Measurements from ENCODE around the gene RPP14.
A peak's percentile ranks its signal among the peaks of the same experiment; 100 is the strongest.

The RPP14 gene

DNA sequence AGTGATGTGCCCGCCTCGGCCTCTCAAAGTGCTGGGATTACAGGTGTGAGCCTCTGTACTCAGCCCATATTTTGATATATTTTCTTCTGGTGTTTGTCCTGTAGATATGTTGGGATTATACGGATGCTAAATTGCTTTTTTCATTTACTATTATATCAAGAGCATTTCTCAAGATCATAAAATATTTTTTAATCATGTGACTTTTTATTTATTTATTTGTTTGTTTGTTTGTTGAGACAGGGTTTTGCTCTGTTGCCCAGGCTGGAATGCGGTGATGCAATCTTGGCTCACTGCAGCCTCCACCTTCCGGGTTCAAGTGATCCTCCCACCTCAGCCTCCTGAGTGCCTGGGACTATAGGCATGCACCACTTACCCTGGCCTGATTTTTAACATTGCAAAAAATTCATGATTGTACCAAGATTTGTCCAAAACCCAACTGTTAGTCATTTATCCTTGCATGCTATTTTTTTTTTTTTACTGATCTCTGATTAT is 23.9 kb downstream of the RPP14 start:
- no peak for DNase-seq (ENCODE audit: low read depth)
- H3K4me3 ChIP-seq (ENCODE audit: low read depth, low read length), result no peak overlapping the region
- TF ChIP-seq, protein P1, sequence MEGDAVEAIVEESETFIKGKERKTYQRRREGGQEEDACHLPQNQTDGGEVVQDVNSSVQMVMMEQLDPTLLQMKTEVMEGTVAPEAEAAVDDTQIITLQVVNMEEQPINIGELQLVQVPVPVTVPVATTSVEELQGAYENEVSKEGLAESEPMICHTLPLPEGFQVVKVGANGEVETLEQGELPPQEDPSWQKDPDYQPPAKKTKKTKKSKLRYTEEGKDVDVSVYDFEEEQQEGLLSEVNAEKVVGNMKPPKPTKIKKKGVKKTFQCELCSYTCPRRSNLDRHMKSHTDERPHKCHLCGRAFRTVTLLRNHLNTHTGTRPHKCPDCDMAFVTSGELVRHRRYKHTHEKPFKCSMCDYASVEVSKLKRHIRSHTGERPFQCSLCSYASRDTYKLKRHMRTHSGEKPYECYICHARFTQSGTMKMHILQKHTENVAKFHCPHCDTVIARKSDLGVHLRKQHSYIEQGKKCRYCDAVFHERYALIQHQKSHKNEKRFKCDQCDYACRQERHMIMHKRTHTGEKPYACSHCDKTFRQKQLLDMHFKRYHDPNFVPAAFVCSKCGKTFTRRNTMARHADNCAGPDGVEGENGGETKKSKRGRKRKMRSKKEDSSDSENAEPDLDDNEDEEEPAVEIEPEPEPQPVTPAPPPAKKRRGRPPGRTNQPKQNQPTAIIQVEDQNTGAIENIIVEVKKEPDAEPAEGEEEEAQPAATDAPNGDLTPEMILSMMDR (IDR thresholded peaks at IDR 0.05; ENCODE audit: low read depth, low read length), result no peak
- TF ChIP-seq POLR2A (IDR thresholded peaks at IDR 0.05; ENCODE audit: extremely low read depth, insufficient read length) (no peak), MYC (IDR thresholded peaks at IDR 0.05; ENCODE audit: low read depth, low read length) (no peak)
- TF ChIP-seq, protein P2, sequence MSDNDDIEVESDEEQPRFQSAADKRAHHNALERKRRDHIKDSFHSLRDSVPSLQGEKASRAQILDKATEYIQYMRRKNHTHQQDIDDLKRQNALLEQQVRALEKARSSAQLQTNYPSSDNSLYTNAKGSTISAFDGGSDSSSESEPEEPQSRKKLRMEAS (IDR thresholded peaks at IDR 0.05; ENCODE audit: low read depth, low read length), result no peak

DNA sequence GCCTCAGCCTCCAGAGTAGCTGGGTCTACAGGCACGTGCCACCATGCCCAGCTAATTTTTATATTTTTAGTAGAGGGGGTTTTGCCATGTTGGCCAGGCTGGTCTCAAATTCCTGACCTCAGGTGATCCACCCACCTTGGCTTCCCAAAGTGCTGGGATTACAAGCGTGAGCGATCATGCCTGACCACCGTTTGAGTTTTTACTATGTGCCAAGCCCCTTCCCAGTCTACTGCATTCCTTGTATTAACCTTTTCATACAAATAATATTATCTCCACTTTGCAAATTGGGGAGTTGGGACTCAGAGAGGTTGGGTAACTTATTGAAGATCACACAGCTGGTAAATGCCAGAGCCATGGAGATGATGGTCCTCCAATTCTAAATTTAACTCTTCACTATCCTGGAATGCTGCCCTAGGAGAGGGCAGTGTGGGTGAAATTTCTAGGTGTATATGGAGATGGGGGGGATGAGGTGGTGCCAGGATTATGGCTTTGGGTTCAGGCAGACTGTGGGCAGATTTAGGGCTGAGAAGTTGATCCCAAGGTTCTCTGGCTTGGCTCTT is 25.6 kb downstream of the RPP14 start:
- no peak for DNase-seq (ENCODE audit: low read depth)
- H3K4me3 ChIP-seq (ENCODE audit: low read depth, low read length), result peak overlapping the region; percentile 76
- TF ChIP-seq MYC (IDR thresholded peaks at IDR 0.05; ENCODE audit: low read depth, low read length), result no peak
- TF ChIP-seq, protein P2 (IDR thresholded peaks at IDR 0.05; ENCODE audit: low read depth, low read length), result no peak
- TF ChIP-seq, protein P1 (IDR thresholded peaks at IDR 0.05; ENCODE audit: low read depth, low read length), result no peak
- no peak for TF ChIP-seq POLR2A (IDR thresholded peaks at IDR 0.05; ENCODE audit: extremely low read depth, insufficient read length)

DNA sequence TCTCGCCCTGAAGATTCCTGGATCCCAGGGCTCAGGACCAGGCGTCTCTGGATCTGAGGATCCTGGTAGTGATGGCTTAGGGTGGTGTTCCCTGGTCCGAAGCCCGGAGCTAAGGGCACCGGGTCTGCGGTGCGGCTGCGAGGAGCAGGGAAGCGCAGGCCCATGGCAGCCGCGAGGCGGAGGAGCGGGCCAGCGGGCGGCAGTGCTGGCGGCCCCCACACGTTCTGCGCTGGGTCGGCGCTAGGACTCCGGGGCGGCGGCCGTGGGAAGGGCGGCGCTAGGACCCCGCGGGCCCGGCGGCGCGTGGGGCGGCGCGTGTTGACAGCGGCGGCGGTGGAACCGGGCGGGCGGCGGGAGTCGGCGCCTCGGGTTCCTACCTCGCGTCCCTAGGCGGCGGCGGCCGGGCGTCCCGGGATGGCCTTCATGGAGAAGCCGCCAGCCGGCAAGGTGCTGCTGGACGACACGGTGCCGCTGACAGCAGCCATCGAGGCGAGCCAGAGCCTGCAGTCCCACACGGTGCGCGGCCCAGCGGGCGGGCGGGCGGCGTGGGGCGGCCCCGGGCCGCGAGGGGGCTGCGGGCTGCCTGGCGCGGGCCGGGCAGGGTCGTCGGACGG is 26.6 kb downstream of the RPP14 start, which contains the start of gene PXK:
PXK (plus strand) TSS at position 318 of the 614 bp plus-strand sequence; CDS start at position 415, 97 bp downstream.
- peak; percentile 92 for DNase-seq (ENCODE audit: low read depth)
- TF ChIP-seq, protein P2 (IDR thresholded peaks at IDR 0.05; ENCODE audit: low read depth, low read length), result peak; percentile 82
- TF ChIP-seq POLR2A (IDR thresholded peaks at IDR 0.05; ENCODE audit: extremely low read depth, insufficient read length) (peak; percentile 56), MYC (IDR thresholded peaks at IDR 0.05; ENCODE audit: low read depth, low read length) (peak; percentile 83)
- TF ChIP-seq, protein P1 (IDR thresholded peaks at IDR 0.05; ENCODE audit: low read depth, low read length), result no peak
- peak within 1 kb of the TSS; percentile 81 for H3K4me3 ChIP-seq (ENCODE audit: low read depth, low read length)

DNA sequence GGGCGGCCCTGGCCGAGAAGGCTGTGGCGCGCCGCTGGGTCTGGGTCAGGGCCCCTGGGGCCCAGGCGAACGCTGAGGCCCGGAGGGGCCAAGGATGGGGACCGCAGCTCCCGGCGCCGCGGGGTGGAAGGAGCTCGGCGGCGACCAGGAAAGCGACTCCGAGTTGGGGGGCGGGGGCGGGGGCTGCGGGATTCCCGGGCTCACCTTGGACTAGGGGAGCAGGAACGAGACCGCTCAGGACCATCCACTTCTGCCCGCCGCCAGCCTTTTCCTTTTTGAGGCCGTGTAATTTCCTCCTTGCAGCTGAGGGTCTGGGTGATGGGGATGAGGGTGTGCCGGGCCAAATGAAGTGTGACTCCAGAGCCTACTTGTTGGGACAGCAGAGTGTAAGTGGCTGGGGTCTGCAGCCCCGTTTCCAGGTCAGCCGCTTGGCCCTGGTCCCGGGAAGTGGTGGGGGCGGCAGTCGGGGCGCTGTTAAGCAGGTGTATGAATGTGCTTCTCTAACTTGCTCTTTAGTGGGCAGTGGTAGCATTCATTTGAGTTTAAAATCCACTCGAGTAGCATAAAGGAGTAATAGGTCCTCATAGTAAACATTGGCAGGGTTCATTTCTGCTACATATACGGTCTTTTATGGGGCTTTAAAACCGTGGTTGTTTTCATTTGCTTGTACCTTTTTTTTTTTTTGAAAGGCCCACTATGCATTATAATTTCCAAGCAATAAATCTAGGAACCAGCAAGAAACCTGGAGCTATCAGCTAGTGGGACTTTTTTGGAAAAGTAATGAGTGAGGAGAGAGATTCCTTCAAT is 27.4 kb downstream of the RPP14 start:
- peak; percentile 68 for DNase-seq (ENCODE audit: low read depth)
- H3K4me3 ChIP-seq (ENCODE audit: low read depth, low read length), result peak overlapping the region; percentile 81
- TF ChIP-seq, protein P2 (IDR thresholded peaks at IDR 0.05; ENCODE audit: low read depth, low read length), result no peak

DNA sequence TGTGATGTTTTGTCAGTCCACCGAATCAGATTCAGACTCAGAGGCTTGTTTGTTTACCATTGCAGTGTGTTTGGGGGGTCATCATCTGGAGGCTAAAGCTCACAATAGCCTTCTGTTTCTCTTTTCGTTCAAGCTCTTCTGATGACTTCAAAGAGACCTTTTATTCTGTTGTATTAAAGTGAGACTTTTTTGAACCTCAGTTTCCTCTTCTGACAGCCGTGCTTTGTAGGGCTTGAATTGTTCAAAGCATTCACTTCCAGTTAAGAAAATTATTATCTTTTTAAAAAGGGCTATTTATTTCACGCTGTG is 27.9 kb downstream of the RPP14 start:
- DNase-seq (ENCODE audit: low read depth), result peak; percentile 37
- peak overlapping the region; percentile 81 for H3K4me3 ChIP-seq (ENCODE audit: low read depth, low read length)
- TF ChIP-seq, protein P1 (IDR thresholded peaks at IDR 0.05; ENCODE audit: low read depth, low read length), result no peak

DNA sequence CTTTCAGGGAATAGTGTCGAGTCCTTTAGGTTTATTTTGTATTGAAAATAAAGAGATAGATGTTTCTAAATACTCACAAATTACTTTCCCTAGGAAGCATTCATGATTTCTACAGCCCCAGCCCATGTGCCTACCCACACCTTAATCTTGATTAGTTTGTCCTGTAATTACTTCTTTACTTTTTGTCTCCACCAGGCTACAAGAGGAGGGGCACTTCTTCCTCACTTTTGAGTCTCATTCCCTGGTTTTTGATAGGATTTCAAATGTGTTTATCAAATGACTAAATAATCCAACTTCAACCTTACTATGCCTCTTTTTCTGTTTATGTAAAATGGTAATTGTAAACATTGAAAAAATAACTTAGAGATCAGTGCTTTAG is 28.4 kb downstream of the RPP14 start:
- no peak for DNase-seq (ENCODE audit: low read depth)

More for the DNA sequence above, 28.4 kb downstream of the RPP14 start:
- TF ChIP-seq MYC (IDR thresholded peaks at IDR 0.05; ENCODE audit: low read depth, low read length), result no peak
- TF ChIP-seq, protein P1 (IDR thresholded peaks at IDR 0.05; ENCODE audit: low read depth, low read length), result no peak
- TF ChIP-seq, protein P2 (IDR thresholded peaks at IDR 0.05; ENCODE audit: low read depth, low read length), result no peak
- no peak for TF ChIP-seq POLR2A (IDR thresholded peaks at IDR 0.05; ENCODE audit: extremely low read depth, insufficient read length)
- H3K4me3 ChIP-seq (ENCODE audit: low read depth, low read length), result peak overlapping the region; percentile 81

All from NB4 (cell line).